Measurements from ENCODE around the gene TERB1. TPM values are rescaled to one million over a fixed set of nuclear protein-coding genes. Genes with fewer than 3 reads are reported as not detected.

Gene TERB1
- total RNA-seq, 4 donors from 2014 or later, result not detected

- WGBS, 2 donors, result 73 to 74% methylated on average over 10 to 12 of the region's 12 CpGs
- H3K4me1 ChIP-seq, result peaks cover 0 to 15% (median 0%) of the 10 kb centered on the region in 3 donors
- intact Hi-C loops (cut with DNase I), result no loop called here
- no peak for TF ChIP-seq POLR2A (IDR thresholded peaks at IDR 0.05)
- peak in 4 of 6 experiments; percentile 18 to 47 (median 28) for TF ChIP-seq CTCF (IDR thresholded peaks at IDR 0.05)
- no peaks in the 10 kb centered on the region for H3K9me3 ChIP-seq
- DNase-seq, result no peak
- H3K27me3 ChIP-seq, result no peaks in the 10 kb centered on the region
- peaks cover 0 to 40% (median 4%) of the 10 kb centered on the region in 3 donors for H3K36me3 ChIP-seq
- no peak overlapping the region for H3K4me3 ChIP-seq
- H3K27ac ChIP-seq, result no peak overlapping the region
Measured at GRCh38 chr16:66717112-66717675, 84.2 kb downstream of the TERB1 start.

GRCh38 chr16:66714654-66715307 is 86.6 kb downstream of the TERB1 start:
- TF ChIP-seq CTCF (IDR thresholded peaks at IDR 0.05) (no peak), POLR2A (IDR thresholded peaks at IDR 0.05) (no peak)
- no peak overlapping the region for H3K4me3 ChIP-seq
- peaks cover 0 to 10% (median 0%) of the 10 kb centered on the region in 3 donors for H3K4me1 ChIP-seq
- H3K36me3 ChIP-seq, result peaks cover 0 to 28% (median 4%) of the 10 kb centered on the region in 3 donors
- no peak overlapping the region for H3K27ac ChIP-seq
- H3K27me3 ChIP-seq, result no peaks in the 10 kb centered on the region
- DNase-seq, result no peak
- intact Hi-C loops (cut with DNase I), result no loop called here
- H3K9me3 ChIP-seq, result no peaks in the 10 kb centered on the region
- WGBS, 2 donors, result 27 to 35% methylated on average over 6 of the region's 6 CpGs

- no peak for DNase-seq
- Histone ChIP-seq H3K4me3 (no peak overlapping the region), H3K4me1 (peaks cover 0 to 10% (median 0%) of the 10 kb centered on the region in 3 donors), H3K9me3 (no peaks in the 10 kb centered on the region), H3K36me3 (peaks cover 0 to 21% (median 4%) of the 10 kb centered on the region in 3 donors), H3K27ac (no peak overlapping the region), H3K27me3 (no peaks in the 10 kb centered on the region)
- no peak for TF ChIP-seq CTCF (IDR thresholded peaks at IDR 0.05)
- no peak for TF ChIP-seq POLR2A (IDR thresholded peaks at IDR 0.05)
- 50 to 70% methylated on average over 6 of the region's 6 CpGs for WGBS, 2 donors
- intact Hi-C loops (cut with DNase I), result no loop called here
Measured at GRCh38 chr16:66714062-66714461, 87.3 kb downstream of the TERB1 start.

- no peak overlapping the region for H3K4me3 ChIP-seq
- H3K27me3 ChIP-seq, result no peaks in the 10 kb centered on the region
- no peaks in the 10 kb centered on the region for H3K9me3 ChIP-seq
- DNase-seq, result no peak
- TF ChIP-seq POLR2A (IDR thresholded peaks at IDR 0.05) (no peak), CTCF (IDR thresholded peaks at IDR 0.05) (no peak)
- peaks cover 0 to 11% (median 0%) of the 10 kb centered on the region in 3 donors for H3K36me3 ChIP-seq
- 13 to 40% methylated on average over 1 of the region's 2 CpGs for WGBS, 2 donors
- intact Hi-C loops (cut with DNase I), result no loop called here
- no peak overlapping the region for H3K27ac ChIP-seq
- peaks cover 0 to 10% (median 0%) of the 10 kb centered on the region in 3 donors for H3K4me1 ChIP-seq
Measured at GRCh38 chr16:66713076-66713475, 88.3 kb downstream of the TERB1 start.

- no peak overlapping the region for H3K4me3 ChIP-seq
- H3K9me3 ChIP-seq, result no peaks in the 10 kb centered on the region
- no peak overlapping the region for H3K27ac ChIP-seq
- H3K4me1 ChIP-seq, result peaks cover 0 to 10% (median 0%) of the 10 kb centered on the region in 3 donors
- intact Hi-C loops (cut with DNase I), result no loop called here
- H3K36me3 ChIP-seq, result peaks cover 0 to 5% (median 0%) of the 10 kb centered on the region in 3 donors
- H3K27me3 ChIP-seq, result no peaks in the 10 kb centered on the region
- no peak for TF ChIP-seq CTCF (IDR thresholded peaks at IDR 0.05)
- no peak for TF ChIP-seq POLR2A (IDR thresholded peaks at IDR 0.05)
- DNase-seq, result no peak
Measured at GRCh38 chr16:66712512-66712911, 88.9 kb downstream of the TERB1 start.
